Activated CD4-positive, alpha-beta memory T cell treated with anti-CD3 and anti-CD28 coated beads for 36 hours (primary cell): Measurements from ENCODE around the gene C21orf91. TPM values are rescaled to one million over a fixed set of nuclear protein-coding genes. Genes with fewer than 3 reads are reported as not detected.

Source experiments
- CTCF ChIA-PET: fragments of 350-600 bp; sonication (Branson Sonifier 250); formaldehyde crosslinking; loops from one replicate; lab custom pipeline; 2021; ENCODE audit warnings: antibody characterized with exemption, inconsistent platforms; lab: Charles Lee
- POLR2A ChIA-PET: fragments of 350-600 bp; sonication (Branson Sonifier 250); formaldehyde crosslinking; loops from one replicate; lab custom pipeline; 2021; ENCODE audit warnings: antibody characterized with exemption; lab: Charles Lee
- DNase-seq: peaks from one replicate; pipeline ENCODE4 v3.0.0-alpha.2; 2020
- H3K27ac Mint-ChIP-seq: one replicate; pipeline ENCODE4 v1.8.0; 2021; ENCODE audit warnings: mixed read lengths
- H3K27me3 Mint-ChIP-seq: one replicate; pipeline ENCODE4 v1.8.0; 2021; ENCODE audit warnings: mixed read lengths
- H3K36me3 Mint-ChIP-seq: one replicate; pipeline ENCODE4 v1.8.0; 2021; ENCODE audit warnings: mixed read lengths
- H3K4me1 Mint-ChIP-seq: one replicate; pipeline ENCODE4 v1.8.0; 2021; ENCODE audit warnings: low read depth, mixed read lengths
- H3K4me3 Mint-ChIP-seq: one replicate; pipeline ENCODE4 v1.8.0; 2021; ENCODE audit warnings: mild to moderate bottlenecking, mixed read lengths
- H3K9me3 Mint-ChIP-seq: one replicate; pipeline ENCODE4 v1.8.0; 2021; ENCODE audit warnings: mixed read lengths
- intact Hi-C: fragments of 100-400 bp; cut with micrococcal nuclease; formaldehyde crosslinking; loops from one replicate; pipeline ENCODE4 v1.15.1; 2023
- total RNA-seq, 2 experiments: library from RNA; stranded (reverse); gene quantifications; one replicate each; pipeline ENCODE4 v1.2.3, GENCODE V29; 2021

C21orf91 gene
- total RNA-seq, 2 experiments from 2014 or later = 23.6 to 24.1 TPM

GRCh38 chr21:17823846-17824245 lies 4.7 kb upstream of the C21orf91 start:
- peaks cover 14% of the 10 kb centered on the region for H3K4me1 Mint-ChIP-seq
- POLR2A ChIA-PET = no interaction called here
- H3K27ac Mint-ChIP-seq = no peak overlapping the region
- CTCF ChIA-PET = interaction anchor here (0.5 kb wide), 1 partner anchor 123 kb away, joined by 3 read pairs; no protein-coding TSS in a partner anchor
- H3K4me3 Mint-ChIP-seq = no peak overlapping the region
- no peaks in the 10 kb centered on the region for H3K27me3 Mint-ChIP-seq
- H3K36me3 Mint-ChIP-seq = peaks cover 8% of the 10 kb centered on the region
- intact Hi-C loops = loop anchor here (5.0 kb wide), 2 partner anchors 78 to 312 kb away; partner anchors contain the start of gene CXADR
- peaks cover 15% of the 10 kb centered on the region for H3K9me3 Mint-ChIP-seq
- DNase-seq = no peak

DNA sequence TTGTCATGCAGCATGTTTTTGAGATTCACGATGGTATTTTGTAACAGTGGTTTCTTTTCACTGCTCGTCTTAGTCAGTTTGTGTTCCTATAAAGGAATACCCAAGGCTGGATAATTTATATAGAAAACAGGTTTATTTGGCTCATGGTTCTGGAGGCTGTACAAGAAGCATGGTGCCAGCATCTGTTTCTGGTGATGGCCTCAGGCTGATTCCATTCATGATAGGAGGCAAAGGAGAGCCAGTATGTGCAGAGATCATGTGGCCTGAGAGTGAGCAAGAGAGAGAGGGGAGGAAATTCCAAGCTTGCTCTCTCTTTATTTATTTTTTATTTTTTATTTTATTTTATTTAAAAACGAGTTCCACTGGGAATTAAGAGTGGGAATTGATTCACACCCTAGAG lies 2.0 kb upstream of the C21orf91 start:
- H3K27me3 Mint-ChIP-seq = no peaks in the 10 kb centered on the region
- peaks cover 14% of the 10 kb centered on the region for H3K9me3 Mint-ChIP-seq
- peak overlapping the region; percentile 84 for H3K4me3 Mint-ChIP-seq
- intact Hi-C loops = loop anchor here (5.0 kb wide), 2 partner anchors 81 to 309 kb away; partner anchors contain the start of gene CXADR
- H3K27ac Mint-ChIP-seq = peak overlapping the region; percentile 98
- CTCF ChIA-PET = interaction anchor here (0.6 kb wide), 1 partner anchor 102 kb away, joined by 7 read pairs; no protein-coding TSS in a partner anchor
- H3K4me1 Mint-ChIP-seq = peaks cover 30% of the 10 kb centered on the region
- POLR2A ChIA-PET = interaction anchor here (1.1 kb wide), 1 partner anchor 40 kb away, joined by 3 read pairs; no protein-coding TSS in a partner anchor
- H3K36me3 Mint-ChIP-seq = peaks cover 15% of the 10 kb centered on the region
- no peak for DNase-seq

- Mint-ChIP-seq H3K36me3 (peaks cover 12% of the 10 kb centered on the region), H3K27ac (peak overlapping the region; percentile 98), H3K4me1 (peaks cover 40% of the 10 kb centered on the region), H3K9me3 (peaks cover 1% of the 10 kb centered on the region), H3K27me3 (no peaks in the 10 kb centered on the region), H3K4me3 (peak overlapping the region; percentile 84)
- no peak for DNase-seq
- intact Hi-C loops = loop anchor here (1.0 to 5.0 kb wide), 7 partner anchors 36 to 308 kb away; partner anchors contain the start of genes BTG3 and CXADR
- POLR2A ChIA-PET = interaction anchor here (2.0 kb wide), 1 partner anchor 13 kb away, joined by 8 read pairs; no protein-coding TSS in a partner anchor
- CTCF ChIA-PET = interaction anchor here (1.0 kb wide), 1 partner anchor 36 kb away, joined by 3 read pairs; no protein-coding TSS in a partner anchor
These were observed 697 bp upstream of the C21orf91 start for GRCh38 chr21:17819877-17820229.

DNA sequence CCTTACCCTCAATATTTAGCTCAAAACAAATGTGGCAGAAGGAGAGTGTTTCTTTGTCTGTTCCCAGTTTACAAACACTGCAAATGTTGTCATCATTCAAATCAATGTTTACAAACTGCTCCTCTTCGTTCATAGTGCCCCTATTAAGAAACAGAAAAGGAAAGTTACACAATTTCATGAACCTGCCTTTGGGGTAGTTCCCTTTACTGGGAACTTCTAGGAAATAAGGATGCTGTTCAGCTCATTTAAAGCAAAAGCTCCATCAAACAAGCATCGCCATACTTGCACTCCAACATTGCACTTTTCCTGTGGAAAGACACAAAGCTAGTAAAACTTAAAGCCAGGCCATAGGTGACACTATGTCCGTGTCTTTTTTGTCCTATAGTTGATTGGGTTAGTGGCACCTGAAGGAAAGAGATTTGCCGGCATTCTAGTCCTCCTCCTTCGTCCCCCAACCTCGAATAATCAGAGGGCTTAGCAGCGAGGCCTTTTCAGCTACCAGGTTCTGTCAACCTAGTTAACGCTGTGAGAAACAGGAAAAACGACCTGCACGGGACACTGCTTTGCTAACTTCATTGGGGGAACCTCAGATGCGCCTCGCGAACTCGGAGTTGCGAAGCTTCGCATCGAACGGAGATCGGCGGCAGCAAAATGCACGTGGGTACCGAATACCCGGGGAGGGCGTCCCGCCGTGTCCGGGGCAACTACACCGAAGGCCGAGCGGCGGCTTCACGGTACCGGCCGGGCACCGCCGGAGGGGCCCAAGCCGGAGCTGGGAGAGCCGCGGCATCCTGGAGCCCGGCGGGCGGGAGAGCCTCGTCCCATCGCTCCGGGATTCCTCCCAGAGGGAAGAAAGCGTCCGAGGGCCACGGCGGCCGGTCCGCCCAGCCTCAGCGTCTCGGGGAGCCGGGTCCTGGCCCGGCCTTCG lies 706 bp downstream of the C21orf91 start:
- intact Hi-C loops = loop anchor here (1.0 to 5.0 kb wide), 4 partner anchors 25 to 131 kb away; no protein-coding TSS in a partner anchor
- ChIA-PET POLR2A (interaction anchor here (0.9 to 2.3 kb wide), 8 partner anchors 12 to 207 kb away, joined by 3 to 18 read pairs (median 6); no protein-coding TSS in a partner anchor), CTCF (interaction anchor here (1.0 to 1.6 kb wide), 6 partner anchors 14 to 139 kb away, joined by 3 to 9 read pairs (median 6); no protein-coding TSS in a partner anchor)
- H3K4me3 Mint-ChIP-seq = peak overlapping the region; percentile 80
- H3K36me3 Mint-ChIP-seq = peaks cover 16% of the 10 kb centered on the region
- H3K27me3 Mint-ChIP-seq = no peaks in the 10 kb centered on the region
- H3K4me1 Mint-ChIP-seq = peaks cover 54% of the 10 kb centered on the region
- no peaks in the 10 kb centered on the region for H3K9me3 Mint-ChIP-seq
- DNase-seq = peak; percentile 60
- peak overlapping the region; percentile 72 for H3K27ac Mint-ChIP-seq

DNA sequence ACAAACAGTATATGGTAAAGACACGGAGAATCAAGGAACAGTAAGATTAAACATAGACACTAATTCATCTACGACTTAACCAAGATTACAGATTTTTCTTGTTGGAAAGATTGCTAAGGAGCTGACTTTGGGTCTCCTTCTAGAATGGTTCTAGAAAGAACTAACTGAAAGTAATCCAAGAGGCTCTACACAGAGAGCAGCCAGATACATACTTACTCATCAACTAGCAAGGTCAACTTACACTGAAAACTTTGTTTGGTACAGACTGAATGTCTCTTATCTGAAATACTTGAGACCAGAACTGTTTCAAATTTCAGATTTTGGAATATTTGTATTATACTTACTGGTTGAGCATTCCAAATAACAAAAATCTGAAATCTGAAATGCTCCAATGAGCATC lies 5.8 kb downstream of the C21orf91 start:
- no peak for DNase-seq
- intact Hi-C loops = no loop called here
- Mint-ChIP-seq H3K4me3 (no peak overlapping the region), H3K27ac (peak overlapping the region; percentile 26), H3K27me3 (no peaks in the 10 kb centered on the region), H3K9me3 (peaks cover 9% of the 10 kb centered on the region), H3K4me1 (peaks cover 62% of the 10 kb centered on the region), H3K36me3 (peaks cover 56% of the 10 kb centered on the region)
- POLR2A ChIA-PET = interaction anchor here (1.2 to 1.3 kb wide), 2 partner anchors 9 to 11 kb away, joined by 3 to 6 read pairs; no protein-coding TSS in a partner anchor
- CTCF ChIA-PET = interaction anchor here (1.1 kb wide), 2 partner anchors 9 to 111 kb away, joined by 3 to 5 read pairs; no protein-coding TSS in a partner anchor

GRCh38 chr21:17805966-17806365 lies 13.2 kb downstream of the C21orf91 start:
- peaks cover 43% of the 10 kb centered on the region for H3K4me1 Mint-ChIP-seq
- peak overlapping the region; percentile 9 for H3K27ac Mint-ChIP-seq
- peaks cover 23% of the 10 kb centered on the region for H3K9me3 Mint-ChIP-seq
- intact Hi-C loops = no loop called here
- CTCF ChIA-PET = interaction anchor here (1.3 kb wide), 1 partner anchor 119 kb away, joined by 4 read pairs; no protein-coding TSS in a partner anchor
- H3K36me3 Mint-ChIP-seq = peaks cover 69% of the 10 kb centered on the region
- DNase-seq = no peak
- POLR2A ChIA-PET = interaction anchor here (1.6 kb wide), 1 partner anchor 13 kb away, joined by 8 read pairs; the partner anchor contains the start of gene C21orf91
- no peaks in the 10 kb centered on the region for H3K27me3 Mint-ChIP-seq
- H3K4me3 Mint-ChIP-seq = no peak overlapping the region

GRCh38 chr21:17803536-17803935 lies 15.6 kb downstream of the C21orf91 start:
- intact Hi-C loops = no loop called here
- ChIA-PET POLR2A (no interaction called here), CTCF (no interaction called here)
- H3K9me3 Mint-ChIP-seq = peaks cover 19% of the 10 kb centered on the region
- H3K4me3 Mint-ChIP-seq = no peak overlapping the region
- no peak for DNase-seq
- H3K27ac Mint-ChIP-seq = no peak overlapping the region
- peaks cover 50% of the 10 kb centered on the region for H3K36me3 Mint-ChIP-seq
- peaks cover 52% of the 10 kb centered on the region for H3K4me1 Mint-ChIP-seq
- H3K27me3 Mint-ChIP-seq = no peaks in the 10 kb centered on the region

- peaks cover 9% of the 10 kb centered on the region for H3K9me3 Mint-ChIP-seq
- POLR2A ChIA-PET = interaction anchor here (1.6 kb wide), 1 partner anchor 11 kb away, joined by 6 read pairs; no protein-coding TSS in a partner anchor
- CTCF ChIA-PET = no interaction called here
- peaks cover 51% of the 10 kb centered on the region for H3K4me1 Mint-ChIP-seq
- no peak for DNase-seq
- no peak overlapping the region for H3K4me3 Mint-ChIP-seq
- H3K36me3 Mint-ChIP-seq = peaks cover 40% of the 10 kb centered on the region
- H3K27ac Mint-ChIP-seq = no peak overlapping the region
- intact Hi-C loops = no loop called here
- no peaks in the 10 kb centered on the region for H3K27me3 Mint-ChIP-seq
These were observed 16.6 kb downstream of the C21orf91 start for GRCh38 chr21:17802572-17802971.

DNA sequence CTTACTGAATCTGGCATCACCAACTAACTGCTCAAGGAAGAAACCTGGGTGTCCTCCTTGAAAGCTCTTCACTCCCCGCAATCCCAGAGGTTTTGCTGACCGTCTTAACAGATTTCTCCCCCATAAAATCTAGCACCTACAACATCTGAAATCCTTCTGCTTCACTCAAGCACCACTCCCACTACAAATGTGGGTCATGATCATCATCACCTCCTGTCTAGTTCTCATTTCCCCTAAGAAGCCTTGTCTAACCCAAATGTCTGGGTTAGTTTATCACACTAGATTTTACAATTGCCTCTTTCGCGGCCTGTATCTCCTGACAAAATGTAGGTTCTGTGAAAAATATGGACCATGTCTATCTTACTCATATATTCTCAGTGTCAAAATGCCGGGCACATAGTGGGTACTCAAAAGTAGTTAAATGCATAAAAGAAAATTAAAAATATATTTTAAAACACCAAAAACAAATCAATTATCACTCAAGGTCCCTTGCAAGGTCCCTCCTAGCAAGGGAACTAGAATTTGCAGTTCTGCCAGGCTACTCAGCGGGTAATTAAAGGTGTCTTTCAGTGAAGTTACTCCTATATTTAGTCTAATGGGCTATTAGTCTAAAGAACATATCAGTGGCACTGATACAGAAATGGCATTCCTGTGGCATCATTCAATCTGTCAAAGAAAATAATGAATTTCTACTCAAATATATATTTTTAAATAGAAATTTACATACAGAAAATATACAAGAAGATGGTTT lies 19.6 kb downstream of the C21orf91 start:
- Mint-ChIP-seq H3K4me1 (peaks cover 56% of the 10 kb centered on the region), H3K9me3 (peaks cover 4% of the 10 kb centered on the region), H3K27ac (peak overlapping the region; percentile 3), H3K4me3 (no peak overlapping the region), H3K27me3 (no peaks in the 10 kb centered on the region), H3K36me3 (peaks cover 39% of the 10 kb centered on the region)
- no peak for DNase-seq
- CTCF ChIA-PET = interaction anchor here (1.0 to 2.1 kb wide), 3 partner anchors 10 to 120 kb away, joined by 3 to 4 read pairs (median 3); no protein-coding TSS in a partner anchor
- POLR2A ChIA-PET = interaction anchor here (2.1 kb wide), 1 partner anchor 18 kb away, joined by 7 read pairs; no protein-coding TSS in a partner anchor
- intact Hi-C loops = no loop called here

- Mint-ChIP-seq H3K27ac (no peak overlapping the region), H3K4me1 (peaks cover 56% of the 10 kb centered on the region), H3K4me3 (no peak overlapping the region), H3K9me3 (peaks cover 4% of the 10 kb centered on the region), H3K27me3 (no peaks in the 10 kb centered on the region), H3K36me3 (peaks cover 32% of the 10 kb centered on the region)
- intact Hi-C loops = no loop called here
- ChIA-PET POLR2A (interaction anchor here (2.1 kb wide), 1 partner anchor 19 kb away, joined by 7 read pairs; no protein-coding TSS in a partner anchor), CTCF (interaction anchor here (1.5 to 2.1 kb wide), 2 partner anchors 11 to 105 kb away, joined by 3 to 4 read pairs; no protein-coding TSS in a partner anchor)
- no peak for DNase-seq
These were observed 20.4 kb downstream of the C21orf91 start for GRCh38 chr21:17798796-17799195.

GRCh38 chr21:17797967-17798366 lies 21.2 kb downstream of the C21orf91 start:
- CTCF ChIA-PET = interaction anchor here (1.5 to 2.1 kb wide), 2 partner anchors 12 to 106 kb away, joined by 3 to 4 read pairs; no protein-coding TSS in a partner anchor
- POLR2A ChIA-PET = interaction anchor here (2.1 kb wide), 1 partner anchor 20 kb away, joined by 7 read pairs; no protein-coding TSS in a partner anchor
- peaks cover 33% of the 10 kb centered on the region for H3K36me3 Mint-ChIP-seq
- peaks cover 60% of the 10 kb centered on the region for H3K4me1 Mint-ChIP-seq
- H3K27me3 Mint-ChIP-seq = no peaks in the 10 kb centered on the region
- no peak overlapping the region for H3K4me3 Mint-ChIP-seq
- no peak overlapping the region for H3K27ac Mint-ChIP-seq
- intact Hi-C loops = loop anchor here (2.0 kb wide), 1 partner anchor 17 kb away; no protein-coding TSS in a partner anchor
- no peak for DNase-seq
- H3K9me3 Mint-ChIP-seq = peaks cover 4% of the 10 kb centered on the region
